ENCODE measurements around the gene ABTB1. TPM values are rescaled to one million over a fixed set of nuclear protein-coding genes. Genes with fewer than 3 reads are reported as not detected.

The ABTB1 gene
- total RNA-seq, 1 experiment from 2014 or later, result 12.5 TPM

GRCh38 chr3:127666676-127667075 lies 6.1 kb upstream of the ABTB1 start (continued):
- no peak for TF ChIP-seq ATF3 (CRISPR knock-in tag; conservative IDR thresholded peaks at IDR 0.05)
- no peak for TF ChIP-seq ZNF121 (CRISPR knock-in tag; IDR thresholded peaks at IDR 0.05)
- no peak for TF ChIP-seq CBFB (CRISPR knock-in tag; IDR thresholded peaks at IDR 0.05; ENCODE audit: low read depth)
- TF ChIP-seq ZNF671 (CRISPR knock-in tag; IDR thresholded peaks at IDR 0.05), result no peak

- no peak for TF ChIP-seq ZBTB21 (CRISPR knock-in tag; IDR thresholded peaks at IDR 0.05; ENCODE audit: borderline replicate concordance)
- no peak for TF ChIP-seq ERG (CRISPR knock-in tag; IDR thresholded peaks at IDR 0.05)
- no peak for TF ChIP-seq AFF4 (CRISPR knock-in tag; IDR thresholded peaks at IDR 0.05; ENCODE audit: borderline replicate concordance)
- DNase-seq (ENCODE audit: low spot score) (no peak), ATAC-seq (no peak)
- peaks cover 2% of the 10 kb centered on the region; the same call in 1 of the 2 replicates for H3K4me1 Mint-ChIP-seq
- peaks cover 3% of the 10 kb centered on the region; the same call in 1 of the 2 replicates for H3K27me3 Mint-ChIP-seq (ENCODE audit: low read depth)
- ChIA-PET POLR2A (no interaction called here), CTCF (interaction anchor here (1.6 to 2.5 kb wide), 3 partner anchors 12 to 92 kb away, joined by 3 to 8 read pairs (median 4); no protein-coding TSS in a partner anchor)
- no peak overlapping the region for H3K4me3 Mint-ChIP-seq
- H3K27ac Mint-ChIP-seq, result no peak overlapping the region
- H3K9me3 Mint-ChIP-seq, result peaks cover 8% of the 10 kb centered on the region
- H3K36me3 Mint-ChIP-seq, result peaks cover 18% of the 10 kb centered on the region
Observed at GRCh38 chr3:127667119-127667681, 5.6 kb upstream of the ABTB1 start.

GRCh38 chr3:127668906-127669305 lies 3.8 kb upstream of the ABTB1 start:
- CTCF ChIA-PET, result interaction anchor here (1.8 to 2.5 kb wide), 2 partner anchors 11 to 94 kb away, joined by 4 to 8 read pairs; no protein-coding TSS in a partner anchor
- DNase-seq (ENCODE audit: low spot score) (no peak), ATAC-seq (no peak)
- POLR2A ChIA-PET, result no interaction called here
- H3K27me3 Mint-ChIP-seq (ENCODE audit: low read depth), result peaks cover 3% of the 10 kb centered on the region
- peaks cover 6% of the 10 kb centered on the region for H3K4me1 Mint-ChIP-seq
- H3K4me3 Mint-ChIP-seq, result no peak overlapping the region
- H3K9me3 Mint-ChIP-seq, result peaks cover 8% of the 10 kb centered on the region
- peaks cover 18% of the 10 kb centered on the region for H3K36me3 Mint-ChIP-seq
- no peak overlapping the region for H3K27ac Mint-ChIP-seq
- no peak for TF ChIP-seq SP1 (CRISPR knock-in tag; conservative IDR thresholded peaks at IDR 0.05)
- no peak for TF ChIP-seq TEAD4 (CRISPR knock-in tag; IDR thresholded peaks at IDR 0.05)
- TF ChIP-seq FOXP4 (CRISPR knock-in tag; IDR thresholded peaks at IDR 0.05), result no peak
- no peak for TF ChIP-seq AR (CRISPR knock-in tag; IDR thresholded peaks at IDR 0.05)
- TF ChIP-seq TCF7 (CRISPR knock-in tag; IDR thresholded peaks at IDR 0.05; ENCODE audit: low read depth), result no peak
- TF ChIP-seq ATF2 (CRISPR knock-in tag; IDR thresholded peaks at IDR 0.05; ENCODE audit: borderline replicate concordance, low read depth), result no peak
- no peak for TF ChIP-seq SMAD3 (CRISPR knock-in tag; IDR thresholded peaks at IDR 0.05; ENCODE audit: borderline replicate concordance)
- no peak for TF ChIP-seq MXD4 (CRISPR knock-in tag; IDR thresholded peaks at IDR 0.05; ENCODE audit: borderline replicate concordance)
- no peak for TF ChIP-seq JAZF1 (CRISPR knock-in tag; IDR thresholded peaks at IDR 0.05)
- no peak for TF ChIP-seq ZNF423 (CRISPR knock-in tag; IDR thresholded peaks at IDR 0.05)
- no peak for TF ChIP-seq ESRRA (CRISPR knock-in tag; IDR thresholded peaks at IDR 0.05; ENCODE audit: borderline replicate concordance)
- no peak for TF ChIP-seq ZNF425 (CRISPR knock-in tag; conservative IDR thresholded peaks at IDR 0.05)
